Tibial nerve (tissue), 4 donors: ENCODE results near the gene AHCTF1. TPM values are rescaled to one million over a fixed set of nuclear protein-coding genes. Genes with fewer than 3 reads are reported as not detected.
"Not testable (repeated sequence)": the region's sequence is repeated elsewhere in the genome, so short reads cannot be mapped to it uniquely, and the experiment has no call there.

Source experiments
- DNase-seq, 2 donors: peaks; one replicate each; pipeline ENCODE4 v3.0.0-alpha.2; 2019; ENCODE audit warnings: low spot score in 2 of 2
- H3K27ac ChIP-seq, 4 donors: fragments of 200-600 bp; sonication (generic) in 3 of 4; one replicate each; pipeline ENCODE4 v1.5.1; 2017 to 2019; ENCODE audit warnings: mild to moderate bottlenecking in 1 of 4
- H3K27me3 ChIP-seq, 2 donors: fragments of 200-600 bp; sonication (generic) in 1 of 2; one replicate each; pipeline versions ENCODE4 v1.5.1 to v1.6.0; 2017 to 2019
- H3K36me3 ChIP-seq, 3 donors: fragments of 200-600 bp; sonication (generic); one replicate each; pipeline ENCODE4 v1.5.1; 2018 to 2019
- H3K4me1 ChIP-seq, 4 donors: fragments of 200-600 bp; sonication (generic) in 3 of 4; one replicate each; pipeline ENCODE4 v1.5.1; 2017 to 2019
- H3K4me3 ChIP-seq, 4 donors: fragments of 200-600 bp; sonication (generic) in 3 of 4; one replicate each; pipeline ENCODE4 v1.5.1; 2017 to 2019; ENCODE audit warnings: mild to moderate bottlenecking in 1 of 4, moderate library complexity in 1 of 4
- H3K9me3 ChIP-seq, 4 donors: fragments of 200-600 bp; sonication (generic) in 3 of 4; one replicate each; pipeline ENCODE4 v1.5.1; 2017 to 2019
- CTCF ChIP-seq, 5 experiments: fragments of 200-600 bp in 3 of 5; fragments of 450-650 bp in 2 of 5; sonication (generic) in 3 of 5; IDR thresholded peaks; one replicate each; pipeline ENCODE4 v1.5.1; 2016 to 2019; ENCODE audit warnings: antibody characterized with exemption in 5 of 5, mild to moderate bottlenecking in 3 of 5, moderate library complexity in 2 of 5
- EP300 ChIP-seq, 2 donors: sonication (generic); formaldehyde crosslinking; IDR thresholded peaks; one replicate each; pipeline ENCODE4 v1.6.1; 2017; ENCODE audit warnings: antibody characterized with exemption in 2 of 2, mild to moderate bottlenecking in 1 of 2
- POLR2A ChIP-seq, 2 donors: fragments of 450-650 bp; IDR thresholded peaks; one replicate each; pipeline ENCODE4 v1.6.1; 2017; ENCODE audit warnings: antibody characterized with exemption in 2 of 2, mild to moderate bottlenecking in 2 of 2, moderate library complexity in 2 of 2
- WGBS, 2 donors: methylation state at CpG; one replicate each; pipeline ENCODE4 v1.1.5; 2018; 5-methylcytosine and 5-hydroxymethylcytosine counted together
- total RNA-seq, 4 donors: library from RNA; depleted of rRNA; stranded (reverse); fragments of >200 nt; gene quantifications; one replicate each; pipeline ENCODE4 v1.1.0, GENCODE V29; 2016

AHCTF1 gene
- total RNA-seq, 4 donors from 2014 or later: 41.2 to 67.1 (median 45.6) TPM

GRCh38 chr1:246865921-246866320 lies 65.8 kb downstream of the AHCTF1 start:
- peaks cover 2 to 71% (median 14%) of the 10 kb centered on the region in 3 donors for H3K36me3 ChIP-seq
- H3K4me3 ChIP-seq: no peak overlapping the region

GRCh38 chr1:246863791-246864190 lies 68.0 kb downstream of the AHCTF1 start:
- H3K4me1 ChIP-seq, H3K27me3 ChIP-seq, DNase-seq, H3K9me3 ChIP-seq, H3K4me3 ChIP-seq, H3K27ac ChIP-seq: not testable (repeated sequence)
- whole genome bisulfite sequencing, 2 donors: 78 to 84% methylated on average over 9 of the region's 9 CpGs
- peaks cover 0 to 76% (median 7%) of the 10 kb centered on the region in 3 donors for H3K36me3 ChIP-seq

More at GRCh38 chr1:246865921-246866320, 65.8 kb downstream of the AHCTF1 start:
- Histone ChIP-seq H3K27me3 (no peaks in the 10 kb centered on the region), H3K27ac (no peak overlapping the region), H3K4me1 (peaks cover 0 to 1% (median 0%) of the 10 kb centered on the region in 4 donors), H3K9me3 (no peaks in the 10 kb centered on the region)
- WGBS, 2 donors: 93 to 95% methylated on average over 2 of the region's 2 CpGs
- no peak for DNase-seq
- TF ChIP-seq CTCF (IDR thresholded peaks at IDR 0.05) (no peak), EP300 (IDR thresholded peaks at IDR 0.05) (no peak), POLR2A (IDR thresholded peaks at IDR 0.05) (no peak)

- Histone ChIP-seq H3K27ac (no peak overlapping the region), H3K36me3 (peaks cover 0 to 88% (median 7%) of the 10 kb centered on the region in 3 donors), H3K27me3 (no peaks in the 10 kb centered on the region), H3K4me3 (no peak overlapping the region), H3K4me1 (no peaks in the 10 kb centered on the region), H3K9me3 (no peaks in the 10 kb centered on the region)
- 95 to 96% methylated on average over 4 of the region's 4 CpGs for WGBS, 2 donors
- TF ChIP-seq EP300 (IDR thresholded peaks at IDR 0.05): no peak
- no peak for DNase-seq
Measured at GRCh38 chr1:246860401-246860800, 71.3 kb downstream of the AHCTF1 start.

GRCh38 chr1:246856371-246856770 lies 75.4 kb downstream of the AHCTF1 start:
- no peaks in the 10 kb centered on the region for H3K9me3 ChIP-seq
- H3K4me1 ChIP-seq: no peaks in the 10 kb centered on the region
- no peak for TF ChIP-seq POLR2A (IDR thresholded peaks at IDR 0.05)
- no peak for TF ChIP-seq EP300 (IDR thresholded peaks at IDR 0.05)
- TF ChIP-seq CTCF (IDR thresholded peaks at IDR 0.05): no peak
- no peak overlapping the region for H3K27ac ChIP-seq
- WGBS, 2 donors: 89% methylated on average over 1 of the region's 1 CpG
- H3K27me3 ChIP-seq: no peaks in the 10 kb centered on the region
- peaks cover 0 to 94% (median 4%) of the 10 kb centered on the region in 3 donors for H3K36me3 ChIP-seq
- H3K4me3 ChIP-seq: no peak overlapping the region
- no peak for DNase-seq

GRCh38 chr1:246850640-246851039 lies 81.1 kb downstream of the AHCTF1 start:
- not testable (repeated sequence) for H3K4me3 ChIP-seq, H3K4me1 ChIP-seq, H3K27ac ChIP-seq, DNase-seq, H3K9me3 ChIP-seq, H3K27me3 ChIP-seq
- WGBS, 2 donors: 75 to 77% methylated on average over 5 of the region's 5 CpGs
- H3K36me3 ChIP-seq: peaks cover 0 to 89% (median 3%) of the 10 kb centered on the region in 3 donors

- no peak overlapping the region for H3K27ac ChIP-seq
- WGBS, 2 donors: 71 to 73% methylated on average over 5 of the region's 5 CpGs
- H3K36me3 ChIP-seq: peaks cover 1 to 97% (median 4%) of the 10 kb centered on the region in 3 donors
- TF ChIP-seq POLR2A (IDR thresholded peaks at IDR 0.05) (no peak), CTCF (IDR thresholded peaks at IDR 0.05) (no peak), EP300 (IDR thresholded peaks at IDR 0.05) (no peak)
- no peaks in the 10 kb centered on the region for H3K27me3 ChIP-seq
- H3K4me3 ChIP-seq: no peak overlapping the region
- no peaks in the 10 kb centered on the region for H3K4me1 ChIP-seq
- DNase-seq: no peak
- H3K9me3 ChIP-seq: no peaks in the 10 kb centered on the region
Measured at GRCh38 chr1:246843876-246844275, 87.9 kb downstream of the AHCTF1 start.

GRCh38 chr1:246840761-246841160 lies 91.0 kb downstream of the AHCTF1 start:
- H3K4me1 ChIP-seq, H3K27ac ChIP-seq, H3K27me3 ChIP-seq, H3K9me3 ChIP-seq, DNase-seq, H3K4me3 ChIP-seq: not testable (repeated sequence)
- WGBS, 2 donors: 86 to 87% methylated on average over 3 of the region's 3 CpGs
- peaks cover 0 to 71% (median 4%) of the 10 kb centered on the region in 3 donors for H3K36me3 ChIP-seq
